LoVo (cell line): ENCODE measurements around the gene MT1B.
"Not testable (repeated sequence)": the region's sequence is repeated elsewhere in the genome, so short reads cannot be mapped to it uniquely, and the experiment has no call there.

Experiments
- DNase-seq: peaks from one replicate; pipeline ENCODE4 v3.0.0-alpha.2; 2016; ENCODE audit warnings: low spot score

The MT1B gene

GRCh38 chr16:56620339-56620897 lies 31.3 kb upstream of the MT1B start:
- no peak for DNase-seq

- DNase-seq, result not testable (repeated sequence)
Measured at GRCh38 chr16:56621665-56622445, 29.8 kb upstream of the MT1B start.

GRCh38 chr16:56623184-56623583 lies 28.5 kb upstream of the MT1B start:
- DNase-seq, result not testable (repeated sequence)

- DNase-seq, result no peak
Measured at GRCh38 chr16:56623637-56624036, 28.0 kb upstream of the MT1B start.

- peak; percentile 44 for DNase-seq
Measured at GRCh38 chr16:56625140-56625942, 26.3 kb upstream of the MT1B start, which contains the start of gene MT1E. TSS of gene MT1E (plus strand) at chr16:56625781. CDS start at chr16:56625852, 71 bp downstream.

GRCh38 chr16:56625943-56626654 lies 25.6 kb upstream of the MT1B start:
- no peak for DNase-seq

- DNase-seq, result no peak
Measured at GRCh38 chr16:56626685-56627084, 25.0 kb upstream of the MT1B start.

GRCh38 chr16:56628486-56629350 lies 23.0 kb upstream of the MT1B start:
- DNase-seq, result no peak

- no peak for DNase-seq
Measured at GRCh38 chr16:56629531-56629930, 22.2 kb upstream of the MT1B start.

GRCh38 chr16:56630134-56630533 lies 21.6 kb upstream of the MT1B start:
- DNase-seq, result no peak

- DNase-seq, result no peak
Measured at GRCh38 chr16:56631197-56631596, 20.5 kb upstream of the MT1B start.

- no peak for DNase-seq
Measured at GRCh38 chr16:56631832-56632155, 19.9 kb upstream of the MT1B start.

- DNase-seq, result no peak
Measured at GRCh38 chr16:56632156-56632847, 19.4 kb upstream of the MT1B start, which contains the start of gene MT1M. TSS of gene MT1M (plus strand) at chr16:56632659. CDS start at chr16:56632732, 73 bp downstream.

- no peak for DNase-seq
Measured at GRCh38 chr16:56632848-56633365, 18.8 kb upstream of the MT1B start.

GRCh38 chr16:56633535-56633934 lies 18.2 kb upstream of the MT1B start:
- no peak for DNase-seq

- no peak for DNase-seq
Measured at GRCh38 chr16:56634715-56635440, 16.8 kb upstream of the MT1B start.

- DNase-seq, result no peak
Measured at GRCh38 chr16:56635441-56635967, 16.2 kb upstream of the MT1B start.

- DNase-seq, result no peak
Measured at GRCh38 chr16:56636616-56637413, 14.9 kb upstream of the MT1B start.
